ENCODE results near the gene TEX13D. TPM values are rescaled to one million over a fixed set of nuclear protein-coding genes. Genes with fewer than 3 reads are reported as not detected.
"Not testable (repeated sequence)": the region's sequence is repeated elsewhere in the genome, so short reads cannot be mapped to it uniquely, and the experiment has no call there.

TEX13D gene
- not detected in 2 replicates for total RNA-seq (2014; rRNA removed; shearing (Covaris generic))

GRCh38 chrX:124332481-124333424 is at the start of gene TEX13D:
Gene TEX13D, plus strand, starts transcription at chrX:124332660. Its CDS starts 258 bp downstream, at chrX:124332918.
- DNase-seq (ENCODE audit: low read depth) = no peak

GRCh38 chrX:124289443-124289842 is 43.0 kb upstream of the TEX13D start:
- DNase-seq (ENCODE audit: low read depth) = peak; percentile 3

- no peak for DNase-seq (ENCODE audit: low read depth)
Measured at GRCh38 chrX:124293810-124294209, 38.6 kb upstream of the TEX13D start.

- DNase-seq (ENCODE audit: low read depth) = not testable (repeated sequence)
Measured at GRCh38 chrX:124299323-124299722, 33.1 kb upstream of the TEX13D start.

GRCh38 chrX:124300405-124300804 is 32.1 kb upstream of the TEX13D start:
- no peak for DNase-seq (ENCODE audit: low read depth)

GRCh38 chrX:124307253-124307907 is 25.1 kb upstream of the TEX13D start:
- DNase-seq (ENCODE audit: low read depth) = no peak

- DNase-seq (ENCODE audit: low read depth) = no peak
Measured at GRCh38 chrX:124325732-124326131, 6.7 kb upstream of the TEX13D start.

GRCh38 chrX:124328765-124329164 is 3.7 kb upstream of the TEX13D start:
- DNase-seq (ENCODE audit: low read depth) = peak; percentile 29

- DNase-seq (ENCODE audit: low read depth) = no peak
Measured at GRCh38 chrX:124333862-124334261, 1.4 kb downstream of the TEX13D start.

- DNase-seq (ENCODE audit: low read depth) = not testable (repeated sequence)
Measured at GRCh38 chrX:124334555-124334954, 2.1 kb downstream of the TEX13D start.

GRCh38 chrX:124335598-124335997 is 3.1 kb downstream of the TEX13D start:
- DNase-seq (ENCODE audit: low read depth) = no peak

GRCh38 chrX:124337916-124338315 is 5.5 kb downstream of the TEX13D start:
- DNase-seq (ENCODE audit: low read depth) = no peak

GRCh38 chrX:124338733-124339514 is 6.5 kb downstream of the TEX13D start:
- no peak for DNase-seq (ENCODE audit: low read depth)

- no peak for DNase-seq (ENCODE audit: low read depth)
Measured at GRCh38 chrX:124341396-124342132, 9.1 kb downstream of the TEX13D start.

GRCh38 chrX:124342174-124342867 is 9.9 kb downstream of the TEX13D start:
- DNase-seq (ENCODE audit: low read depth) = no peak

GRCh38 chrX:124343016-124343415 is 10.6 kb downstream of the TEX13D start:
- DNase-seq (ENCODE audit: low read depth) = no peak

- no peak for DNase-seq (ENCODE audit: low read depth)
Measured at GRCh38 chrX:124344246-124344645, 11.8 kb downstream of the TEX13D start.

- no peak for DNase-seq (ENCODE audit: low read depth)
Measured at GRCh38 chrX:124346117-124346876, 13.8 kb downstream of the TEX13D start, which contains the start of gene SH2D1A. Gene SH2D1A, plus strand, starts transcription at chrX:124346563. Its CDS starts 80 bp downstream, at chrX:124346643.

- DNase-seq (ENCODE audit: low read depth) = no peak
Measured at GRCh38 chrX:124346877-124347241, 14.4 kb downstream of the TEX13D start.

- no peak for DNase-seq (ENCODE audit: low read depth)
Measured at GRCh38 chrX:124347242-124347641, 14.8 kb downstream of the TEX13D start.
